GM18526 (cell line): ENCODE results near the gene TEDC1.

Source experiments
- POLR2A ChIP-seq: IDR thresholded peaks from 3 replicates; pipeline ENCODE4 v1.6.1; 2011; ENCODE audit not compliant: insufficient read length; ENCODE audit errors: extremely low read depth

Gene TEDC1

DNA sequence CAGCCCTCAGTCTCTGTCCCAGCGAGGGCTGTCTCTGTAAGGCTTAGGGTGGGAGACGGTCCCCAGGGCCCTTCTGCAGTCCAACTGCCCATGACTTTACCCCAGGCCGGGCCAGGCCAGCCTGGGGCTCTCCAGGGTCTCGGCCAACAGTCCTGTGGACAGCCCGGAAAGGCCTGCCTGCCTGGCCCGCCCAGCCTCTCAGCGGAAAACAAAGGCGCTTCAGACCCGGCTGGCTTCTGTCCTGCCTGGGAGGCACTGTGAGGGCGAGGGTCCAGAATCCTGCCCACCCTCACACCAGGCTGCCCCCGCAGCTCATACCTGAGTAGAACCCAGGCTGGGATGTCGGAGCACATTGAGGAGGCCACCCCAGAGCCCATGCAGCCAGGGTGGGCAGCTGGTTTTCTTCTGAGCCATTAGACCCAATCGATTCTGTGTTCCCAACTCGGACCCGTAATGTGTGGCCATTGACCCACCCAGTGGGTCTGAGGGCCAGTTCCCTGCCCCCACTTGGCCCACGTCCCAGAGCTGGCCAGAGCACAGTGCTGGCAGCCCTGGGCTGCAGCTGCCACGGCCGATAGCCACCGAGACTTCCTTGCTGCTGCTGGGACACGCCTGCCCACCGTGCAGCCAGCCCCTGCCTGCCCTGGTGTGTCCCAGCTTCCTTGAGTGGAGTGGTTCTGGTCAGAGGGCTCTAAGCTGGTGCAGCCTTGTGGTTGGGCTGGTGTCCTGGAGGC, 14.8 kb upstream of the TEDC1 start:
- no peak for TF ChIP-seq POLR2A

DNA sequence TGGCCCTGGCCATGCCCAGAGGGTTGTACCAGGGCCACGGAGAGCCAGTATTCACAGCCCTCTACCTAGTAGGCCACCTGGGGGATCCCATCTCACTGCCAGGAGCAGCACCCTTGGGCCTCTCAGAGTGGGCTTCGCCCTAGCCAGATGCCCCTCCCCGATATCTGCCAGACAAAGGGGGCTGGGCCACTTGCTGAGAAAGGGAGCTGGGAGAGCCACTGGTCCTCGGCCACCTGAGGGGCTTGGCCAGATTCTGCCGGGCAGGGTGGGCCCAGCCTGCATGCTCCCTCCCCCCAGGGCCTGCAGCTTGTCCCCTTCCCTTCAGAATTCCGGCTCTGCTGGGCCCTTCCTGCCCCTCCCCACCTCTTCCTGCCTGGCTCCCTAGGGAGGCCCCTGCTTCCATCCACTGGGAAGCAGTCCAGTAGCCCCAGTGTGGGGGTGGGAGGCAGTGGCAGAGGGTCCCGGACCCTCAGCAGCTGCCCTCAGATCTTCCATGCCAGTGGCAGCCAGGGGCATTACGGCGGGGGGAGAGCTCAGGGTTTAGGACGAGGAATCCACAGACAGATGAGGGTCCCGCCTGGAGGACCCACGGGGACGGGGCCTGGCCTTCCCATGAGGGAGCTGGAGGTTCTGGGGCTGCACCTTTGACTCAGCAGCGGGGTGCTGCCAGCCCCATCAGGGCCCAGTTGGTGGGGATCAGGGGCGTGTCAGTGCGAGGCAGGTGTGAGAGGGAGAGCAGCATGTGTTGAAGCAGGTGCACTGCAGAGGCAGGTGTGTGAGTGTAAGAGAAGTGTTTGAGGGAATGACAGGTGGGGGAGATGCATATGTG, 14.0 kb upstream of the TEDC1 start:
- no peak for TF ChIP-seq POLR2A

- no peak for TF ChIP-seq POLR2A
Observed at GRCh38 chr14:105477660-105478397, 13.2 kb upstream of the TEDC1 start.

DNA sequence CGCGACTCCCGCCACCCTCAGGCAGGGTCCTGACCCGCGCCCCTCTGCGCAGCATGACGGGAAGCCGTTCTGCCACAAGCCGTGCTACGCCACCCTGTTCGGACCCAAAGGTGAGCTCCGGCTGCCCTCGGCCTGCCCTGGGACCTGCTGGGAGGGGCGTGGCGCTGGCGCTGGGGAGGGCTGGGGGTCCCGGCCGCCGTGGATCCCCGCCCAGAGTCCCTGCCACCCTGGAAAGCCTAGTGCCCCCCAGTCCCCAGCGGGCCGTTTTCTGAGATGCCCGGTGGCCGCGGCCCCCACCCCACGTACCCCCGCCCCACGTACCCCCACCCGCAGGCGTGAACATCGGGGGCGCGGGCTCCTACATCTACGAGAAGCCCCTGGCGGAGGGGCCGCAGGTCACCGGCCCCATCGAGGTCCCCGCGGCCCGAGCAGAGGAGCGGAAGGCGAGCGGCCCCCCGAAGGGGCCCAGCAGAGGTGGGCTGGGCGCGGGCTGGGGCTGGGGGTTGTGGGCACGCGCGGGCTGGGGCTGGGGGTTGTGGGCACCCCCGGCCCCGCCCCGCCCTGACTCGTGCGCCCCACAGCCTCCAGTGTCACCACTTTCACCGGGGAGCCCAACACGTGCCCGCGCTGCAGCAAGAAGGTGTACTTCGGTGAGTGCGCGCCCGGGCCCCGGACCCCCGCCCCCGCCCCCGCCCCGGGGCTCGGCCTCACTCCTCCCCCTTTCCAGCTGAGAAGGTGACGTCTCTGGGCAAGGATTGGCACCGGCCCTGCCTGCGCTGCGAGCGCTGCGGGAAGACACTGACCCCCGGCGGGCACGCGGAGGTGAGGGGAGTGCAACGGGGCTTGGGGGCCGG, 12.4 kb upstream of the TEDC1 start:
- TF ChIP-seq POLR2A, result no peak

DNA sequence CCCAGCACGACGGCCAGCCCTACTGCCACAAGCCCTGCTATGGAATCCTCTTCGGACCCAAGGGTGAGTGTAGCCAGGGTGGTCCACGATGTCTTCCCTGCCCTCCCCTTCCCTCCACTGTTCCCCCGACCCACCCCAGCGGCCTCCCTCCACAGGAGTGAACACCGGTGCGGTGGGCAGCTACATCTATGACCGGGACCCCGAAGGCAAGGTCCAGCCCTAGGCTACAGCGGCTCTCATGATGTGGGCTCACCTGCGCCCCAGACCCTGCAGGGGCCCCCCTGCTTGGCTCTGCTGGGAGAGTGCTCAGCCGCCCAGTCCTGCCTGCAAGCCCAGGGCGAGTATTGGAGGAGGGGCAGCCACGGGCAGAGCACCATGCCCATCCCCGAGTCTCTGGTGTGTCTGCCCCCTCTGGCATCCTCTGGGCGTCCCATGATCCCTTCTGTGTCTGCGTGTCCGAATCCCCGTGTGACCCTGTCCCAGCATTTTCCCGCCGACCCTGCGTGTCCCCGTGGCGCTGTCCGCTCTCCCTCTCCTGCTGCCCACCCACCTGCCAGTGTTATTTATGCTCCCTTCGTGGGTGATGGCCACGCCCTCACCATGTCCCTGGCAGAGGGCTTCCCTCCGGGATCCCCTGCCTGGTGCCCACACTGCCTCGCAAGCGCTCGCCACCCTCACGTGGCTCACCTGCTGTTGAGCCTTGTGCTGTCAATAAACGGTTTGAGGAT, 11.5 kb upstream of the TEDC1 start:
- no peak for TF ChIP-seq POLR2A

DNA sequence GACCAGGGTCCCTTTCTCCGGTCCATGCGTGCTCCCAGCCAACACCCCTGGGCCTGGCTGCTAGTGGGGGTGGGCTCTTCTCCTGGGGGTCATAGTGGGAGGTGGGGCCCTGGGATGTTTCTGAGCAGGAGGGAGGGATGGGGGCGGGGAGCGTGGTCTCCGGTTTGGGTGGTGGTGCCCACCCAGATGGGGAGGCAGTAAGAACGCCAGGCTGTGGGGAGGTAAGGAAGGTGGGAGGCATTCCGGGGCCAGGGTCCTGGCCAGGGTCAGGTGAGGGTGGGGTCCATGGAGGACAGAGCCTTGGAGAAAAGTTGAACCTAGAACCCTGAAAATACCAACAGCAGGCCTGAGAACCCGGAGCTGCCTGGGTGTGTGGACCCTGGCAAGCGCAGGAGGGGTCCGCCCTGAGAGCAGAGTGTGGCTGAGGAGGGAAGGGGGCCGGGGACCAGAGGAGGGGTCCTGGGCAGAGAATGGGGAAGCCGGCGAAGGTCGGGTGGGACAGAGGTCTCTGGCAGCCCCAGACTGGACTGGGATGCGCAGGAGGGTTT, 10.8 kb upstream of the TEDC1 start:
- TF ChIP-seq POLR2A, result no peak

- peak; percentile 14 for TF ChIP-seq POLR2A
Observed at GRCh38 chr14:105480807-105481801, 9.9 kb upstream of the TEDC1 start.

DNA sequence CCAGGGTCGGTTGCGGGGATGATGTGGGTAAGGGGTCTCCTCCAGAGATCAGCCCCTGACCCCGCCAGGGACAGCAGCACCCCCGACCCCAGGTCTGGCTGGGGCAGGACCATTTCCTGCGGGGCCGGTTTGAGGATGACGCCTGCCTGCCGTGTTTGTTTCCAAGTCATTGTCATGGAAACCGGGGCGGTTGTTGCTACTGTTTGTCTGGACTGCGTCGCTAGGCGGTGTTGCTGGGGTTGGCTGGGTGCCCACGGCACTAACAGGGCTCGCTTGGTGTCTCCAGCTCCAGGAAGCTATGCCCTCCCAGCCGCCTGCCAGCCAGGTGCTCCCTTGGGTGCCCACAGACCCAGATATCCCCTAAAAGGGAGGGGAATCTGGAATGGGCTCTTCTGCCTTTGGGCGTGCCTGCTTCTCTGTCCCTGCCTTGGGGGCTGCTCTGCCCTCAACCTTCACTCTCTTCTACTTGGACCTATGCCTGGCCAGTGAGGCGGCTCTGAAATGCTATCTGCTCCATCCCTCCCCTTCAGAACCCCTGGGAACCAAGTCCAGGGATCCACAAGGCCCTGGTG, 9.1 kb upstream of the TEDC1 start:
- no peak for TF ChIP-seq POLR2A

DNA sequence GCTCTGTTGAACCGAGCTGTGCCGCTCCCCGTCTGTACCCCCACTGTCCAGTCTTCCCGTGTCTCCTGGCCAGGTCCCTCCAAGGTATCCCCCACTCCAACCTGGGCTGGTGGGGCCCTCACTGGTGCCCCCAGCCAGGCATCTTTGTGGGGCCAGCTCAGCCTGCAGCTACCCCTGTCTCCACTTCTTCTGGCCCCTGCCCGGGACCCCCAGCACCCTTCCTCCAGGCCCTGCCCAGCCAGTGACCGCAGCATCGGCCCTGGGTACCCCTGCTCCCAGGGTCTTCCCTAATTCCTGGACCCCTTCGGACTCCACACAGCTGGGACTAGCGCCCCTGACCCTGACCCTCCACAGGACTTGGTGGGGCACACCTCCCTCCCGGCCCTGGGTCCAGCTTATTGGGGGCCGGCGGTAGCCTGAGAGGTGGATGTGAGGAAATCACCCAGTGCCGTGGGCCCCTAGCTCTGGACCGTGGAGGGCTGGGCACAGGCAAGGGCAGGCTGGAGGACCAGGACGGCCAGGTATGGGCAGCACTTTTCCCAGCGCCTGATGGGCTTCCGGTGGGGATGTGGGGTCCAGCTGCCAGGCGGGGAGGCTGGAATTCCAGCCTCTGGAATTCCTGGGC, 8.4 kb upstream of the TEDC1 start:
- no peak for TF ChIP-seq POLR2A

- no peak for TF ChIP-seq POLR2A
Observed at GRCh38 chr14:105483300-105484068, 7.6 kb upstream of the TEDC1 start.
